ENCODE data around the gene GPHA2.

DNA sequence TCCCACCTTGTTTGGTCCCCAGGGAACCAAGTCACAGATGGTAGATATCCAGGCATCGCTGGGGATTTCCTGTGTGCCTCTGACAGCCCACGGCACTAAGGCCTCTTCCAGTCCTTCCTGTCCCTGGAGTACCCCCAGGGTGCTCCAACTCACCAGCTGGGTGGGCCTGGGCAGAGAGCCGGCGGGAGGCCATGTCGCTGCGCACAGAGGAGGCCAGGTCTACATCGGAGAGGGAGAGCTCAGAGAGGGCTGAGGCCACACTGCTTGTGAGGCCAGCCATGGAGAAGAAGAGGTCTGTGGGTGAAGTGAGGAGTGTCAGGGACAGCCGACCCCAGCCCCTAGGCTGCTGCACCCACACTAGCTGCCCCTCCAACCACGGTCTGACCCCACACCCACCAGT is 24.0 kb downstream of the GPHA2 start:
- TF ChIP-seq, protein P1, sequence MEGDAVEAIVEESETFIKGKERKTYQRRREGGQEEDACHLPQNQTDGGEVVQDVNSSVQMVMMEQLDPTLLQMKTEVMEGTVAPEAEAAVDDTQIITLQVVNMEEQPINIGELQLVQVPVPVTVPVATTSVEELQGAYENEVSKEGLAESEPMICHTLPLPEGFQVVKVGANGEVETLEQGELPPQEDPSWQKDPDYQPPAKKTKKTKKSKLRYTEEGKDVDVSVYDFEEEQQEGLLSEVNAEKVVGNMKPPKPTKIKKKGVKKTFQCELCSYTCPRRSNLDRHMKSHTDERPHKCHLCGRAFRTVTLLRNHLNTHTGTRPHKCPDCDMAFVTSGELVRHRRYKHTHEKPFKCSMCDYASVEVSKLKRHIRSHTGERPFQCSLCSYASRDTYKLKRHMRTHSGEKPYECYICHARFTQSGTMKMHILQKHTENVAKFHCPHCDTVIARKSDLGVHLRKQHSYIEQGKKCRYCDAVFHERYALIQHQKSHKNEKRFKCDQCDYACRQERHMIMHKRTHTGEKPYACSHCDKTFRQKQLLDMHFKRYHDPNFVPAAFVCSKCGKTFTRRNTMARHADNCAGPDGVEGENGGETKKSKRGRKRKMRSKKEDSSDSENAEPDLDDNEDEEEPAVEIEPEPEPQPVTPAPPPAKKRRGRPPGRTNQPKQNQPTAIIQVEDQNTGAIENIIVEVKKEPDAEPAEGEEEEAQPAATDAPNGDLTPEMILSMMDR (IDR thresholded peaks at IDR 0.05; ENCODE audit: poor library complexity, severe bottlenecking), result no peak
- TF ChIP-seq RAD21 (conservative IDR thresholded peaks at IDR 0.05) (no peak), TAF1 (IDR thresholded peaks at IDR 0.05; ENCODE audit: low read depth) (no peak), SMC3 (conservative IDR thresholded peaks at IDR 0.05; ENCODE audit: poor library complexity) (no peak), POLR2AphosphoS5 (IDR thresholded peaks at IDR 0.05) (no peak), MXI1 (conservative IDR thresholded peaks at IDR 0.05; ENCODE audit: poor library complexity, severe bottlenecking) (no peak), EZH2 (IDR thresholded peaks at IDR 0.05; ENCODE audit: borderline replicate concordance, insufficient read depth, low read length, poor library complexity, severe bottlenecking) (no peak)
- TF ChIP-seq, protein P2, sequence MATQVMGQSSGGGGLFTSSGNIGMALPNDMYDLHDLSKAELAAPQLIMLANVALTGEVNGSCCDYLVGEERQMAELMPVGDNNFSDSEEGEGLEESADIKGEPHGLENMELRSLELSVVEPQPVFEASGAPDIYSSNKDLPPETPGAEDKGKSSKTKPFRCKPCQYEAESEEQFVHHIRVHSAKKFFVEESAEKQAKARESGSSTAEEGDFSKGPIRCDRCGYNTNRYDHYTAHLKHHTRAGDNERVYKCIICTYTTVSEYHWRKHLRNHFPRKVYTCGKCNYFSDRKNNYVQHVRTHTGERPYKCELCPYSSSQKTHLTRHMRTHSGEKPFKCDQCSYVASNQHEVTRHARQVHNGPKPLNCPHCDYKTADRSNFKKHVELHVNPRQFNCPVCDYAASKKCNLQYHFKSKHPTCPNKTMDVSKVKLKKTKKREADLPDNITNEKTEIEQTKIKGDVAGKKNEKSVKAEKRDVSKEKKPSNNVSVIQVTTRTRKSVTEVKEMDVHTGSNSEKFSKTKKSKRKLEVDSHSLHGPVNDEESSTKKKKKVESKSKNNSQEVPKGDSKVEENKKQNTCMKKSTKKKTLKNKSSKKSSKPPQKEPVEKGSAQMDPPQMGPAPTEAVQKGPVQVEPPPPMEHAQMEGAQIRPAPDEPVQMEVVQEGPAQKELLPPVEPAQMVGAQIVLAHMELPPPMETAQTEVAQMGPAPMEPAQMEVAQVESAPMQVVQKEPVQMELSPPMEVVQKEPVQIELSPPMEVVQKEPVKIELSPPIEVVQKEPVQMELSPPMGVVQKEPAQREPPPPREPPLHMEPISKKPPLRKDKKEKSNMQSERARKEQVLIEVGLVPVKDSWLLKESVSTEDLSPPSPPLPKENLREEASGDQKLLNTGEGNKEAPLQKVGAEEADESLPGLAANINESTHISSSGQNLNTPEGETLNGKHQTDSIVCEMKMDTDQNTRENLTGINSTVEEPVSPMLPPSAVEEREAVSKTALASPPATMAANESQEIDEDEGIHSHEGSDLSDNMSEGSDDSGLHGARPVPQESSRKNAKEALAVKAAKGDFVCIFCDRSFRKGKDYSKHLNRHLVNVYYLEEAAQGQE (IDR thresholded peaks at IDR 0.05; ENCODE audit: borderline replicate concordance), result no peak
